ENCODE results near the gene NUP107.

DNA sequence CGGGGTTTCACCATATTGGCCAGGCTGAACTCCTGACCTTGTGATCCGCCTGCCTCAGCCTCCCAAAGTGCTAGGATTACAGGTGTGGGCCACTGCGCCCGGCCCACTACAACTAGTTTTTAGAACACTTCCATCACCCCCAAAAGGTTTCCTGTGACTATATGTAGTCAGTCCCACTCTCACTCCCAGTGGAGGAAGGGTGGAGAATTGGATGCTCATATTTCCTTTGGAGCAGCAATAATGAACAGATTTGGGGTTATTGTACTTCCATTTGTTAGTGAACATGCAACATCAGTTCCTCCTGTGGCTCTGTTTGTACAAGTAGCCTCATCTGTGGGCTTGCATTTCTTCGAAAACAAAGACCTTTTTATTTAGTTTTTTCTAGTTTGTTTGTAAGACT, 40.3 kb upstream of the NUP107 start:
- TF ChIP-seq EZH2phosphoT487 (conservative IDR thresholded peaks at IDR 0.05; ENCODE audit: low read length), result no peak
- TF ChIP-seq, protein P1, sequence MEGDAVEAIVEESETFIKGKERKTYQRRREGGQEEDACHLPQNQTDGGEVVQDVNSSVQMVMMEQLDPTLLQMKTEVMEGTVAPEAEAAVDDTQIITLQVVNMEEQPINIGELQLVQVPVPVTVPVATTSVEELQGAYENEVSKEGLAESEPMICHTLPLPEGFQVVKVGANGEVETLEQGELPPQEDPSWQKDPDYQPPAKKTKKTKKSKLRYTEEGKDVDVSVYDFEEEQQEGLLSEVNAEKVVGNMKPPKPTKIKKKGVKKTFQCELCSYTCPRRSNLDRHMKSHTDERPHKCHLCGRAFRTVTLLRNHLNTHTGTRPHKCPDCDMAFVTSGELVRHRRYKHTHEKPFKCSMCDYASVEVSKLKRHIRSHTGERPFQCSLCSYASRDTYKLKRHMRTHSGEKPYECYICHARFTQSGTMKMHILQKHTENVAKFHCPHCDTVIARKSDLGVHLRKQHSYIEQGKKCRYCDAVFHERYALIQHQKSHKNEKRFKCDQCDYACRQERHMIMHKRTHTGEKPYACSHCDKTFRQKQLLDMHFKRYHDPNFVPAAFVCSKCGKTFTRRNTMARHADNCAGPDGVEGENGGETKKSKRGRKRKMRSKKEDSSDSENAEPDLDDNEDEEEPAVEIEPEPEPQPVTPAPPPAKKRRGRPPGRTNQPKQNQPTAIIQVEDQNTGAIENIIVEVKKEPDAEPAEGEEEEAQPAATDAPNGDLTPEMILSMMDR (IDR thresholded peaks at IDR 0.05; ENCODE audit: insufficient read depth, low read length, poor library complexity, severe bottlenecking), result no peak
